GM13976 (cell line): ENCODE results near the gene PIP5K1B.

Experiments used
- DNase-seq: peaks from one replicate; pipeline ENCODE4 v3.0.0; 2012; ENCODE audit warnings: low spot score
- in situ Hi-C: fragments of 300-500 bp; cut with MboI; formaldehyde crosslinking; loops from one replicate; pipeline ENCODE4 v1.12.0; 2022; ENCODE audit warnings: low sequenced_read_pairs, mixed read lengths, inconsistent platforms; ENCODE audit not compliant: unreplicated experiment
- TF ChIP-seq, protein P1 (sequence below): IDR thresholded peaks from 2 replicates; pipeline ENCODE4 v1.5.1; 2012; ENCODE audit warnings: borderline replicate concordance, mild to moderate bottlenecking; ENCODE audit not compliant: insufficient read depth; ENCODE audit errors: extremely low read depth, missing control alignments, control extremely low read depth

PIP5K1B gene

DNA sequence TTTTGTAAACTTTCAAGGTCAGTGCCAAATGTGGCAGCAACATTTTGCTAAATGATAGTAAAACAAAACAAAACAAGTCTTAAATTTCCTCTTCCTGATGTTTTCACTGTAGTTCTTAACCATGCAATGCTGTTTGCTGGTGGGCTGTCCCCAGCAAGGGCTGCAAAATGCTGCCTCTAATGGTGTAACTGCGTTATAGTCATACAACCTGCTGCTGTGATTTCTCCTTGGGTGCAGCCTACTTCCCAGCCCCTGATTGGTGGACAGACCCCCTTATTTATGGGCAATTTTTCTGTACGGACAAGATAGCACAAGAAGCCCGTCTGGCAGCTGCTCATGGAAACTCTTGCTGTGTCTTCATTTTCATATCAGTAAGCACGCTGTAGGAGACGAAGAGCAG lies 26.6 kb upstream of the PIP5K1B start:
- no peak for DNase-seq
- in situ Hi-C loops, result no loop called here
- TF ChIP-seq, protein P1, sequence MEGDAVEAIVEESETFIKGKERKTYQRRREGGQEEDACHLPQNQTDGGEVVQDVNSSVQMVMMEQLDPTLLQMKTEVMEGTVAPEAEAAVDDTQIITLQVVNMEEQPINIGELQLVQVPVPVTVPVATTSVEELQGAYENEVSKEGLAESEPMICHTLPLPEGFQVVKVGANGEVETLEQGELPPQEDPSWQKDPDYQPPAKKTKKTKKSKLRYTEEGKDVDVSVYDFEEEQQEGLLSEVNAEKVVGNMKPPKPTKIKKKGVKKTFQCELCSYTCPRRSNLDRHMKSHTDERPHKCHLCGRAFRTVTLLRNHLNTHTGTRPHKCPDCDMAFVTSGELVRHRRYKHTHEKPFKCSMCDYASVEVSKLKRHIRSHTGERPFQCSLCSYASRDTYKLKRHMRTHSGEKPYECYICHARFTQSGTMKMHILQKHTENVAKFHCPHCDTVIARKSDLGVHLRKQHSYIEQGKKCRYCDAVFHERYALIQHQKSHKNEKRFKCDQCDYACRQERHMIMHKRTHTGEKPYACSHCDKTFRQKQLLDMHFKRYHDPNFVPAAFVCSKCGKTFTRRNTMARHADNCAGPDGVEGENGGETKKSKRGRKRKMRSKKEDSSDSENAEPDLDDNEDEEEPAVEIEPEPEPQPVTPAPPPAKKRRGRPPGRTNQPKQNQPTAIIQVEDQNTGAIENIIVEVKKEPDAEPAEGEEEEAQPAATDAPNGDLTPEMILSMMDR, result no peak

DNA sequence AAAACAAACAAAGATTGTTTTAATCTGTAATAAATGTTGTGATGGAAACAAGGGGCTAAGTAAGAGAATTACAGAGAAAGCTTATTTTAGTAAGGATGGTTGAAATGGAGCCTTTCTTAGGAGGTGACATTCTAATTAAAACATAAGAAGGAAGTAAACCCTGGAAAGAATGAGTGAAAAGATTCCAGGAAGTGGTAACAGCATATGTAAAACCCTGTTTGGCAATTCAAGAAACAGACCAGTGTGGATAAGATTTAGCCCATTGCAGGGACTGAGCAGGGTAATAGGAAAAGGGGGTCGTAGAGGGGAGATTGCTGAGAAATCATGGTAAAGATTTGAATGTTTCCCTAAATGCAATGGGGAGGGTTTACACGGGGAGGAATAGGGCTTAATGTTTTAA lies 21.6 kb upstream of the PIP5K1B start:
- no peak for DNase-seq
- in situ Hi-C loops, result loop anchor here (10.0 kb wide), 2 partner anchors 99 to 341 kb away; no protein-coding TSS in a partner anchor
- TF ChIP-seq, protein P1, result no peak

DNA sequence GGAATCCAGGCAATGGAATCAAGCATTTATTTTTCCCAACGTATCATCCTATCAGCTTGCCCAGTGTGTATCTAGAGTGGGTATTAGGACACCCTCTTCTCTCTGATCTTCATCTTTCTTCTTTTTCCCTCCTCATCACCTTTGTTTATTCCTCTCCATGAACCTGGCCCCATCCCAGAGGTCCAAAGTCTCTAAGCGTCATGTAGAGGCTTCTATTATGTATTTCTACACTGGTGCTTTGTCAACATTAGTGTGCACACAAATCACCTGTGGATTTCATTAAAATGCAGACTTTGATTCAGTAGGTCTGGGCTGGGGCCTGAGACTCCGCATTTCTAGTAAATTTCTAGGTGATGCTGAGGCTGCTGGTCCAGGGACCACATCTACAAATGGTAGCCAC lies 19.8 kb upstream of the PIP5K1B start:
- DNase-seq, result no peak
- TF ChIP-seq, protein P1, result no peak
- in situ Hi-C loops, result loop anchor here (10.0 kb wide), 2 partner anchors 100 to 340 kb away; no protein-coding TSS in a partner anchor

DNA sequence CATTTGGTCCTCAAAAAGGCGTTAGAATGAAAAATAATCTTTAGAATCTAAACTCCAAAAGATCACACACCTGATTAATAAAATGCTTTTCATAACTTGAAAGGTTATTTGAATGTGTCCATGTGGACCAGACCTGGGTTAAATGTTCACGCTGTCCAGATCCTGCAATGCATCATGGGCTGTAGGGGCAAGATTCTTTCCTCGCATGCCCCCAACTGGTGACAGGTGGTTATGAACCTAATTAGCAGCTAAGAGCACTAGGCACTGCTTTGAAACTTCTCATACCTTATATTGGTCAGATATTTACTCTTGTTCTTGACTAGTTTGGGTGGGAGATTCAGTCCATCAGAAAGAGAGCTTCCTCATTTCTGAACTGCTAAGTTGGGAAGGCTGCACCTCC lies 19.3 kb upstream of the PIP5K1B start:
- peak; percentile 48 for DNase-seq
- TF ChIP-seq, protein P1, result peak; percentile 72
- in situ Hi-C loops, result loop anchor here (10.0 kb wide), 2 partner anchors 101 to 339 kb away; no protein-coding TSS in a partner anchor

DNA sequence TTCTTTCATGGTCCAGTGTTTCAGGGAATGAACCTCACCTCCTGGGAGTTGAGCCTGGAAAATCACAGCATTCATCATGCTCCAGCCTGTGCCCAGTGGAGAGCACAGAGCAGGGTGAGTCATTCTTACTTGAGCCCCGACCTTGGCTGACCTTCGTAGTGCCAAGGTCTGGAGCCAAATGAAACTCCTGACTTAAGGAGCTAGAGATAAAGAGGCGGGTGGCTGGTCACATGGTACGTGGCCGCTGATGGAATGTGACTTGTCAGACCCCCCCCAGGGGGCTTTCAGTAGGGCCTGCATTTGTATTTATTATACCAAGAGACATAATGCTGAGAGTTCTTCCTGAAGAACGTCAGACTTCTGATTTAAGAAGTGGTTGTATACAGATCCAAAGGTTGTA lies 15.0 kb upstream of the PIP5K1B start:
- DNase-seq, result no peak
- in situ Hi-C loops, result no loop called here
- TF ChIP-seq, protein P1, result no peak

DNA sequence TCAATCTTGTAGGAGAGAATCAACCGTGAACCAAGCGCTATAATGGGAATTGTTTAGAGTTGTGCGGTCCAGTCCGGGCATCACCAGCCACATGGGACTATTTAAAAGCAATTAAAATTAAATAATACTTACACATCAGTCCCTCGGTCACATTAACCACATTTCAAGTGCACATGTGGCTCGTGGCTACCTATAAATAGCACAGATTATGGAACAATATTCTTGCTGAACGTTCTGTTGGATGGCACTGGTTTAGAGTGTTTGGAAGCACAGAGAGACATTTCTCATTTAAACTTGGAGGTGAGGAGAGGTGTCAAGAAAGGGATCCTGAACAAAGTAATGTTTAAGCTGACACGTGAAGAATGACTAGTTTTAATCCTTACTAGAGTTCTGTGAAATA lies 12.5 kb upstream of the PIP5K1B start:
- TF ChIP-seq, protein P1, result no peak
- DNase-seq, result no peak
- in situ Hi-C loops, result no loop called here

DNA sequence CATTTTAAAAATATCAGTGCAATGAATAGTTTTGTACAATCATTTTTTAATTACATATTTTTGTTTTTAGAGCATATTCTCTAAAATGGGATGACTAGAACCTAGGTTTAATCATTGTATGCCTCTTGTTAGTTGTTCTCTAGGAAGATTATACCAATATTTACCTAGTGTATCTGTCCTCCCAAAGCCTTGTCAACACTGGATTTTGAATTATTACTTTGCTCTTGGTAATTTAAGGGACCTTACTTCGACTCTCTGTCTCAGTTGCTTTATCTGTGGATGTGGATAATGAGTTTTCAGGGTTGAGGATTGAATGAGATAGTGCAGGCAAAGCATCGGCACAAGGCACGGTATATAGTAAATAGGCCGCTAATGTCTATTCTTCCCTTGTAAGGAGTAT lies 10.9 kb upstream of the PIP5K1B start:
- no peak for DNase-seq
- in situ Hi-C loops, result no loop called here

More for the DNA sequence above, 10.9 kb upstream of the PIP5K1B start:
- TF ChIP-seq, protein P1, result no peak
